Measurements from ENCODE around the gene TLN1.

DNA sequence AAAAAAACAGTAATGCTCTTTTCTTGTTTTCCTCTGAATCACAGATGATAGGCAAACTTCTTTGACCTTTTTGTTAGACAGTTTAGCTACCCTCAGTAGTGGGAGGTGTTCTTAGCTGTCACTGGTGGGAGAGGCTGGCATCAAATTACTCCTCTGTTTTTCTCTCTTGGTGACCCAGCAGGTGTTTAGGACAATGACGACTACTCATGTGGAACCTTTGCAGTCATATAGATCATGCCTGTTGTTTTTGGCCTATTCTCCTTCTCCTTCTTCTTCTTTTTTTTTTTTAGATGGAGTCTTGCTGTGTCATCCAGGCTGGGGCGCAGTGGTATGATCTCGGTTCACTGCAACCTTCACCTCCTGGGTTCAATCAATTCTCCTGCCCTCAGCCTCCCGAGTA lies 44.0 kb upstream of the TLN1 start:
- TF ChIP-seq CTCF (IDR thresholded peaks at IDR 0.05): no peak
- no peak for TF ChIP-seq HMGXB4 (CRISPR knock-in tag; IDR thresholded peaks at IDR 0.05)
- TF ChIP-seq E2F5 (CRISPR knock-in tag; IDR thresholded peaks at IDR 0.05): no peak
- TF ChIP-seq, protein P1, sequence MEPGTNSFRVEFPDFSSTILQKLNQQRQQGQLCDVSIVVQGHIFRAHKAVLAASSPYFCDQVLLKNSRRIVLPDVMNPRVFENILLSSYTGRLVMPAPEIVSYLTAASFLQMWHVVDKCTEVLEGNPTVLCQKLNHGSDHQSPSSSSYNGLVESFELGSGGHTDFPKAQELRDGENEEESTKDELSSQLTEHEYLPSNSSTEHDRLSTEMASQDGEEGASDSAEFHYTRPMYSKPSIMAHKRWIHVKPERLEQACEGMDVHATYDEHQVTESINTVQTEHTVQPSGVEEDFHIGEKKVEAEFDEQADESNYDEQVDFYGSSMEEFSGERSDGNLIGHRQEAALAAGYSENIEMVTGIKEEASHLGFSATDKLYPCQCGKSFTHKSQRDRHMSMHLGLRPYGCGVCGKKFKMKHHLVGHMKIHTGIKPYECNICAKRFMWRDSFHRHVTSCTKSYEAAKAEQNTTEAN (CRISPR knock-in tag; IDR thresholded peaks at IDR 0.05): no peak
- TF ChIP-seq ZNF232 (CRISPR knock-in tag; IDR thresholded peaks at IDR 0.05): no peak
- TF ChIP-seq MAX (CRISPR knock-in tag; IDR thresholded peaks at IDR 0.05): no peak
- TF ChIP-seq, protein P2, sequence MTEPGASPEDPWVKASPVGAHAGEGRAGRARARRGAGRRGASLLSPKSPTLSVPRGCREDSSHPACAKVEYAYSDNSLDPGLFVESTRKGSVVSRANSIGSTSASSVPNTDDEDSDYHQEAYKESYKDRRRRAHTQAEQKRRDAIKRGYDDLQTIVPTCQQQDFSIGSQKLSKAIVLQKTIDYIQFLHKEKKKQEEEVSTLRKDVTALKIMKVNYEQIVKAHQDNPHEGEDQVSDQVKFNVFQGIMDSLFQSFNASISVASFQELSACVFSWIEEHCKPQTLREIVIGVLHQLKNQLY (CRISPR knock-in tag; IDR thresholded peaks at IDR 0.05): no peak
- TF ChIP-seq, protein P3, sequence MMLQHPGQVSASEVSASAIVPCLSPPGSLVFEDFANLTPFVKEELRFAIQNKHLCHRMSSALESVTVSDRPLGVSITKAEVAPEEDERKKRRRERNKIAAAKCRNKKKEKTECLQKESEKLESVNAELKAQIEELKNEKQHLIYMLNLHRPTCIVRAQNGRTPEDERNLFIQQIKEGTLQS (CRISPR knock-in tag; conservative IDR thresholded peaks at IDR 0.05): no peak
- TF ChIP-seq ESRRA (CRISPR knock-in tag; IDR thresholded peaks at IDR 0.05; ENCODE audit: borderline replicate concordance): no peak
- TF ChIP-seq ZNF121 (CRISPR knock-in tag; IDR thresholded peaks at IDR 0.05): no peak
- no peak for TF ChIP-seq ZNF138 (CRISPR knock-in tag; conservative IDR thresholded peaks at IDR 0.05)
- TF ChIP-seq TCF7 (CRISPR knock-in tag; IDR thresholded peaks at IDR 0.05; ENCODE audit: low read depth): no peak
- TF ChIP-seq ZNF263 (CRISPR knock-in tag; IDR thresholded peaks at IDR 0.05; ENCODE audit: low read depth): no peak

Measured in WTC11 (cell line).